GM12892 (cell line): Measurements from ENCODE around the gene TAS1R3. TPM values are rescaled to one million over a fixed set of nuclear protein-coding genes. Genes with fewer than 3 reads are reported as not detected.

Source experiments
- DNase-seq: peaks from one replicate; pipeline ENCODE4 v3.0.0; 2011; ENCODE audit not compliant: insufficient read length
- FAIRE-seq: peaks from 2 replicates; lab custom pipeline; 2011; peaks lifted over from hg19 to GRCh38; lab: Jason Lieb, UNC
- POLR2A ChIP-seq: IDR thresholded peaks from 2 replicates; pipeline ENCODE4 v1.6.1; 2011; ENCODE audit warnings: low read depth, low read length, control low read depth
- POLR2AphosphoS5 ChIP-seq: IDR thresholded peaks from 2 replicates; pipeline ENCODE4 v1.6.1; 2011; ENCODE audit warnings: low read depth, low read length, control low read depth
- TAF1 ChIP-seq: IDR thresholded peaks from 2 replicates; pipeline ENCODE4 v1.6.1; 2011; ENCODE audit warnings: low read depth, mild to moderate bottlenecking, control low read depth, low read length, borderline replicate concordance
- polyA plus RNA-seq: library from polyadenylated mRNA; unstranded; fragments of >200 nt; gene quantifications from one replicate; pipeline ENCODE4 v1.2.1, GENCODE V29; 2012; ENCODE audit warnings: missing spikeins, inconsistent platforms; ENCODE audit not compliant: missing spikeins

Gene TAS1R3
- 0.17 TPM for polyA plus RNA-seq

DNA sequence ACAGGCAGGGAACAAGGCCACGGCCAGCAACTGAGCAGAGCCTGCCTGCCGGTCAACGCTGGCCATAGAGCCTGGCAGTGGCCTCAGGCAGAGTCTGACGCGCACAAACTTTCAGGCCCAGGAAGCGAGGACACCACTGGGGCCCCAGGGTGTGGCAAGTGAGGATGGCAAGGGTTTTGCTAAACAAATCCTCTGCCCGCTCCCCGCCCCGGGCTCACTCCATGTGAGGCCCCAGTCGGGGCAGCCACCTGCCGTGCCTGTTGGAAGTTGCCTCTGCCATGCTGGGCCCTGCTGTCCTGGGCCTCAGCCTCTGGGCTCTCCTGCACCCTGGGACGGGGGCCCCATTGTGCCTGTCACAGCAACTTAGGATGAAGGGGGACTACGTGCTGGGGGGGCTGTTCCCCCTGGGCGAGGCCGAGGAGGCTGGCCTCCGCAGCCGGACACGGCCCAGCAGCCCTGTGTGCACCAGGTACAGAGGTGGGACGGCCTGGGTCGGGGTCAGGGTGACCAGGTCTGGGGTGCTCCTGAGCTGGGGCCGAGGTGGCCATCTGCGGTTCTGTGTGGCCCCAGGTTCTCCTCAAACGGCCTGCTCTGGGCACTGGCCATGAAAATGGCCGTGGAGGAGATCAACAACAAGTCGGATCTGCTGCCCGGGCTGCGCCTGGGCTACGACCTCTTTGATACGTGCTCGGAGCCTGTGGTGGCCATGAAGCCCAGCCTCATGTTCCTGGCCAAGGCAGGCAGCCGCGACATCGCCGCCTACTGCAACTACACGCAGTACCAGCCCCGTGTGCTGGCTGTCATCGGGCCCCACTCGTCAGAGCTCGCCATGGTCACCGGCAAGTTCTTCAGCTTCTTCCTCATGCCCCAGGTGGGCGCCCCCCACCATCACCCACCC lies at the start of gene TAS1R3:
Gene TAS1R3, plus strand, starts transcription at position 213 of the 898 bp plus-strand sequence. Its CDS starts 66 bp downstream, at position 279.
- no peak for FAIRE-seq
- TF ChIP-seq POLR2A: no peak
- TF ChIP-seq POLR2AphosphoS5: no peak
- TF ChIP-seq TAF1: no peak
- no peak for DNase-seq

DNA sequence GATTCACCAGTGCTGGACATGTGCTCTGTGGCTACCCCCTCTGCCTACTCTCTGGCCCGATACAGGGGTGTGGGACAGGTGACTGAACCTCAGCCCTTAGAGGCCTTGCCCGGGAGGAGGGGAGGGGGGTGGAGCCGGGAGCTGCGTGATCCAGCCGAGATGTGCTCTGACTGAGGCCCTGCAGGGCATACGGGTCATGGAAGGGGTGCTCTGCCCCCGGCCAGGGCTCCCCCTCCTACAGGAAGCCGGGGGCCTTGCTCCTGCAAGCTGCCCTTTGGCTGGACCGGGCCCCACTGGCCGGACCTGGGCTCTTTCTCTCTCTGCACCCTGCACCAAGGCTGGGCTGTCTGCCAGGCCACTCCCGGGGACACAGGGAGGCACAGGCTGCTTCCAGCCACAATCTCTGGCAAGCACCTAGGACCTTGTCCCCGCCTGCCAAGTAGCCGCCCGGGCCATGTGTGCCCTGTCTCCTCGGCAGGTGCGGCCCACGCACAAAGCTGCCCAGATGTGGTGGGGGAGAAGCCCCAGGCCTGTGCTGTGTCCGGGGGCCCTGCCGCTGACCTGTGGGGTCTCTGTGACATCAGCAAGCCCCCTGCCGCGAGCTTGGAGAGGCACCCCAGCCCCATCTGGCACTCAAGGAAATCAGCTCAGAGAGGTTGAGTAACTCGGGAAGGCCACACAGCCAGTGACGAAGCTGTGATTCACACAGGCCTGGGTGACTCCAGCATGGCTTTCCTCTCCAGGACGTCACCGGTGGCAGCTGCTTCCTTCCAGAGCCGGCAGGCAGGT lies 49.4 kb upstream of the TAS1R3 start:
- no peak for FAIRE-seq
- DNase-seq: no peak
- no peak for TF ChIP-seq TAF1
- TF ChIP-seq POLR2AphosphoS5: no peak
- no peak for TF ChIP-seq POLR2A

DNA sequence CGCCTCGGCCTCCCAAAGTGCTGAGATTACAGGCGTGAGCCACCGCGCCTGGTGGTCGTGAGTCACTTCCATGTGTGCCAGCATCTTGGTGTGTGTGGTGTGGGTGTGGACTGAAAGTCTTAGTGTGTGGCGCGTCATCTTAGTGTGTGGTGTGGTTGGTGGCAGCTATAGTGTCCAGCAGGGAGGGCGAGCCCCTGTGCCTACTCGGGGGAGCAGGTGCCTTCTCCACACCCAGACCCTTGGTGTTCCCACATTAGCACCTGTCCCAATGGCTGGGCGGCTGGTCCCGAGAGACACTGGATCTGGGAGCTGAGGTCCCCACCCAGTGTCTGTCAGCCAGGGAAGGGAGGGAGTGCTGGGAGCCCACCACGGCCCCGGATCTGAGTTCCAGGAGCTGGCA lies 48.1 kb upstream of the TAS1R3 start:
- no peak for DNase-seq
- TF ChIP-seq TAF1 (no peak), POLR2AphosphoS5 (no peak), POLR2A (no peak)
- FAIRE-seq: no peak

DNA sequence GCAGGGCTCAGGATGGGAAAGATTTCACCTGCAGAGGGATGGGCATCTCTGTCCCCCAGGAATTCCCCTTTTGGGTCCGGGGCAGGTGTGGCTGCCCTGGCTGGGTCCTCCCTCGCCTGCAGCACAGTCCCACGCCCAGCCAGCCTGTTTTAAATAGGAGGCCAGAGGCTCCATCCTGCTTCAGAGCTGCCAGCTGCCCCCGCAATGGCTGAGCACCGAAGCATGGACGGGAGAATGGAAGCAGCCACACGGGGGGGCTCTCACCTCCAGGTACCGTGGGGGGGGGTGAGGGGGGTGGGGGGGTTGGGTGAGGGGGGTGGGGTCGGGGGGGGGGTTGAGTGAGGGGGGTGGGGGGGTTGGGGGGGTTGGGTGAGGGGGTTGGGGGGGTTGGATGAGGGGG lies 47.3 kb upstream of the TAS1R3 start:
- FAIRE-seq: no peak
- no peak for DNase-seq
- TF ChIP-seq TAF1 (no peak), POLR2AphosphoS5 (no peak), POLR2A (no peak)

DNA sequence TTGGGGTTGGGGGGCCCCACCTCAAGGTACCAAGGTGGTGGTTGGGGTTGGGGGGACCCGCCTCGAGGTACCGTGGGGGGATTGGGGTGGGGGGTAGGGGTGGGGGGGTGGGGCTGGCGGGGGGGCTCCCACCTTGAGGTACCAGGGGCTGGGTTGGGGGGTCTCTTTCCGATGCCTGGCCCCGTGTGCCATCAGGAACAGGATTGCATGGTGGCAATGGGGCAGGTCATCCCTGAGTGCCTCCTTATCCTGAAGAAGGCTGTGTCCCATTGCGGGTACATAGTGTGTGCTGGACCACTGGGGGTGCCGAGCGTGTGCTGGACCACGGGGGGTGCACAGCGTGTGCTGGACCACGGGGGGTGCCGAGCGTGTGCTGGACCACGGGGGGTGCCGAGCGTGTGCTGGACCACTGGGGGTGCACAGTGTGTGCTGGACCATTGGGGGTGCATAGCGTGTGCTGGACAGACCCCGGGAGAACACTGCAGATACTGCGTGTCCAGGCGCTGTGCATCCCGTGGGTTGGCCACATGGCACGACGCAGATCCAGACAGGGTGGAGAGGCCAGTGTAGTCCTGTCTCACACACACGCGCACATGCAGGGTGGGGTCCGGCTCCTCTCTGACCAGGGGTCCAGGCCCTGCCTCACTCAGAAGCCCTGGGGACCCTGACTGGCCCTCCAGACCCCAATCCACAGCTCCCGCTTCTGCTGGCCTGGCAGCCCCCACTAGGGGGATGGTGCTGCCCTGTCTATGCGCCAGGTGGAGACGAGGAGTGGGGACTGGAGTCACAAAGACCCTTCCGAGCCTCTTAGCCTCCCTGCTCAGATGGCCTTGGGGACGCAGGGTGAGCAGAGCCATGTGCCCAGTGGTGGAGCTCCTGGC lies 46.6 kb upstream of the TAS1R3 start:
- TF ChIP-seq POLR2A (no peak), TAF1 (no peak), POLR2AphosphoS5 (no peak)
- DNase-seq (no peak), FAIRE-seq (no peak)

DNA sequence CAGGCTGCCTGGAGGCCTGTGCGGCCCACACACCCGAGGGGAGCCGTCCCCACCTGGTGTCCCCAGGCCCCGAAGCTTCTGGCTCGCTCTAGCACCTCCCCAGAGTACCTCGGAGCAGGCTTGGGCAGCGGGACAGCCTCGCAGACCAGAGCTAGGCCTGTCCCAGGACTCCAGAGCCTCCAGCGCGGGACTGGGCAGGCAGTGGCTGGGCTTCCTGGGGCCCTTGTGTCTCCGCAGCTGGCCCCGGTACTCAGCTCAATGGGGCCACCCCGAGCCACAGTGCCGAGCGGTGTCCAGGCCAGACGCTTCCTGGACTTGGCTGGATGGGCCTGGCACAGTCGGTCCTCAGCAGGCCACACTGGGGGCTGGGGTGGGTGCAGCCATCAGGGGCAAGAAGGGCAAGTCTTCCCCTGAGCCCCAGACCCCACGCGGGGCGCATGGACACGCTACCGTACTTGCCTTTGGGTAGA lies 45.9 kb upstream of the TAS1R3 start:
- TF ChIP-seq POLR2A (no peak), POLR2AphosphoS5 (no peak), TAF1 (no peak)
- no peak for DNase-seq
- no peak for FAIRE-seq

DNA sequence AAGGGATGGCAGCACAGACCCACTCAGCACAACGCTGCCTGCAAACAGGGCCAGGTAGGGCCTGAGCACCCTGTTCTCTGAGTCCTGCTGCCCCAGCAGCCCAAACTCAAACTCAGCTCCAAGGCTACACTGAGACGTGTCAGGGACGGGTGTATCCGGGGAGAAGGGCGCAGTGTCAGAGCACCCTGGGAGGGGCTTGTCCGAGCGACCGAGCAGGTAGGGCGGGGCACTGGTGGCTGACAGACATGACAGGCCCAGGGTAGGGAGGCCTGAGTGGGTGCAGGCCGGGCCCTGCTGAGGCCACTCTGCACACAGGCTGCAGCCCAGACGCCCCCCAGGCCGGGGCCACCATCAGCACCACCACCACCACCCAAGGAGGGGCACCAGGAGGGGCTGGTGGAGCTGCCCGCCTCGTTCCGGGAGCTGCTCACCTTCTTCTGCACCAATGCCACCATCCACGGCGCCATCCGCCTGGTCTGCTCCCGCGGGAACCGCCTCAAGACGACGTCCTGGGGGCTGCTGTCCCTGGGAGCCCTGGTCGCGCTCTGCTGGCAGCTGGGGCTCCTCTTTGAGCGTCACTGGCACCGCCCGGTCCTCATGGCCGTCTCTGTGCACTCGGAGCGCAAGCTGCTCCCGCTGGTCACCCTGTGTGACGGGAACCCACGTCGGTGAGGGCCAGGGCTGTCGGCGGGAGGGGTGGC lies 45.3 kb upstream of the TAS1R3 start:
- no peak for TF ChIP-seq POLR2A
- TF ChIP-seq TAF1: no peak
- TF ChIP-seq POLR2AphosphoS5: no peak
- FAIRE-seq (no peak), DNase-seq (no peak)

DNA sequence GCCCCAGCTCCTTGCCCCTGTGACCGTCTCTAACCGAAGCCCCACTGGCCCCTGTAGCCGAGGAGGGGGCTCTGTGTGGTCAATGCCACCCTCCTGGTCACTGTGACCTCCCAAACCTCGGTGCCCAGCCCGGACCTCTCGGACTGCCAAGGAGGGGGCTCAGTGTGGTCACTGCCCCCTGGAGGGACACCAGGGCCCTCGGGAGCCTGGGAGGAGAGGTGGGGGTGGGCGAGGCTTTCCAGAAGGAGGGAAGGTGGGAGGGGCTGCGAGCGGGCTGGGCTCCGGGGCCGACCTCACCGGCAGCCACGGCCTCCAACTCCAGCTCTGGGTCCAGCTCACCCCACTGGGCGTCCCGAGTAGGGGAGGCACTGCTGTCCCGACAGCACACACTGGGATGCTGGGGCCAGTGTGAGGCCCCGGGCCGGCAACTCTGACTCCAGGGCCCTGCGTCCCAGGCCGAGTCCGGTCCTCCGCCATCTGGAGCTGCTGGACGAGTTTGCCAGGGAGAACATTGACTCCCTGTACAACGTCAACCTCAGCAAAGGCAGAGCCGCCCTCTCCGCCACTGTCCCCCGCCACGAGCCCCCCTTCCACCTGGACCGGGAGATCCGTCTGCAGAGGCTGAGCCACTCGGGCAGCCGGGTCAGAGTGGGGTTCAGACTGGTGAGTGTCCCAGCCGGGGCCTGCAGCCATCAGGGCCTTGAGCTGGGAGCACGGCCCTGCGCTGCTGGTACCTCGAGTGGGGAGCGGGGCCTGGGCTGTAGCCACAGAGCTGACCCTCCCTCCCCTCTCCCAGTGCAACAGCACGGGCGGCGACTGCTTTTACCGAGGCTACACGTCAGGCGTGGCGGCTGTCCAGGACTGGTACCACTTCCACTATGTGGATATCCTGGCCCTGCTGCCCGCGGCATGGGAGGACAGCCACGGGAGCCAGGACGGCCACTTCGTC lies 44.5 kb upstream of the TAS1R3 start:
- TF ChIP-seq TAF1 (no peak), POLR2AphosphoS5 (no peak), POLR2A (no peak)
- no peak for DNase-seq
- FAIRE-seq: no peak
